Colonic mucosa (tissue), 4 donors: ENCODE measurements around the gene CD200. TPM values are rescaled to one million over a fixed set of nuclear protein-coding genes. Genes with fewer than 3 reads are reported as not detected.

Experiments
- DNase-seq: peaks from one replicate; pipeline ENCODE4 v3.0.0-alpha.2; 2020
- H3K27ac ChIP-seq: fragments of 200-600 bp; one replicate; pipeline ENCODE4 v1.8.0; 2021
- H3K27me3 ChIP-seq: fragments of 200-600 bp; one replicate; pipeline ENCODE4 v1.8.0; 2021
- H3K36me3 ChIP-seq: fragments of 200-600 bp; one replicate; pipeline ENCODE4 v1.8.0; 2021
- H3K4me1 ChIP-seq: fragments of 200-600 bp; one replicate; pipeline ENCODE4 v1.8.0; 2021; ENCODE audit warnings: mild to moderate bottlenecking
- H3K4me3 ChIP-seq: fragments of 200-600 bp; one replicate; pipeline ENCODE4 v1.8.0; 2021
- H3K9ac ChIP-seq, 2 donors: one replicate each; pipeline ENCODE4 v1.7.0; 2013; ENCODE audit warnings: control low read depth in 2 of 2, low read depth in 2 of 2, low read length in 2 of 2
- H3K9me3 ChIP-seq: fragments of 200-600 bp; one replicate; pipeline ENCODE4 v1.8.0; 2021
- CTCF ChIP-seq: fragments of 200-600 bp; IDR thresholded peaks from one replicate; pipeline ENCODE4 v1.8.0; 2022; ENCODE audit warnings: antibody characterized with exemption, mild to moderate bottlenecking
- intact Hi-C: fragments of 100-400 bp; cut with DNase I; formaldehyde crosslinking; loops from one replicate; pipeline ENCODE4 v1.14.1; 2022
- total RNA-seq, 2 donors: library from RNA; stranded (reverse); fragmentation: NEBNext Ultra II Directional in 1 of 2; extraction: Animal tissue kit (Norgen Biotek cat#: 25700) in 1 of 2; gene quantifications; one replicate each; pipeline ENCODE4 v1.2.1, GENCODE V29; 2021
- donor health status: healthy.
- donor health status: DM: no; HTN: no; CAD: no.
- donor health status: DM: no; HTN: no; CAD: no.

CD200 gene
- total RNA-seq, 2 donors from 2014 or later: 7.1 to 7.6 TPM

- H3K27me3 ChIP-seq: no peaks in the 10 kb centered on the region
- no peak overlapping the region for H3K9ac ChIP-seq
- no peak overlapping the region for H3K4me3 ChIP-seq
- H3K27ac ChIP-seq: no peak overlapping the region
- no peaks in the 10 kb centered on the region for H3K36me3 ChIP-seq
- intact Hi-C loops: no loop called here
- TF ChIP-seq CTCF: no peak
- no peaks in the 10 kb centered on the region for H3K9me3 ChIP-seq
- H3K4me1 ChIP-seq: no peaks in the 10 kb centered on the region
- no peak for DNase-seq
Observed at GRCh38 chr3:112381673-112382542, 49.0 kb downstream of the CD200 start.

- no peaks in the 10 kb centered on the region for H3K9me3 ChIP-seq
- no peaks in the 10 kb centered on the region for H3K27me3 ChIP-seq
- intact Hi-C loops: no loop called here
- H3K36me3 ChIP-seq: no peaks in the 10 kb centered on the region
- no peak overlapping the region for H3K9ac ChIP-seq
- H3K4me3 ChIP-seq: no peak overlapping the region
- TF ChIP-seq CTCF: no peak
- no peaks in the 10 kb centered on the region for H3K4me1 ChIP-seq
- H3K27ac ChIP-seq: no peak overlapping the region
- no peak for DNase-seq
Observed at GRCh38 chr3:112382543-112383160, 49.7 kb downstream of the CD200 start.

DNA sequence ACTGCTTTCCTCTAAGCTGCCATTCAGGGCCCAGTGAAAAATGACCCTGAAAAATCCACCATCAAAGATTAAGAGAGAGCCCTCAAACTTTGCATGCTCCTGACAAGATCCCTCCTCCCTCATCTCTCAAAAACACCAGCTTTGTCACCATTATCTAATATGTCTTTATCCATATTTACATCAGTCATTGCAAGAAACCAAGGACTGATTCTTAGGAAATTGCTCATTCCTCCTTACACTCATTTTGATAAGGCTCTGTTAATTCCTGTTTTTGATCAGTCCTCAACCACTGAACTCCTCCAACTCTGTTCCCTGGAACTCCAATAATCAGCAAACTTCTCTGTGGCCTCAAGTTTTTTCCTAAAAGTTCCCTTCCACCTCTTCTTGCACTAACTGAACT, 51.8 kb downstream of the CD200 start:
- no peaks in the 10 kb centered on the region for H3K27me3 ChIP-seq
- no peak for TF ChIP-seq CTCF
- DNase-seq: no peak
- intact Hi-C loops: no loop called here
- no peaks in the 10 kb centered on the region for H3K9me3 ChIP-seq
- H3K36me3 ChIP-seq: no peaks in the 10 kb centered on the region
- no peak overlapping the region for H3K27ac ChIP-seq
- H3K4me3 ChIP-seq: no peak overlapping the region
- no peaks in the 10 kb centered on the region for H3K4me1 ChIP-seq
- H3K9ac ChIP-seq: no peak overlapping the region

GRCh38 chr3:112388972-112389371, 56.0 kb downstream of the CD200 start:
- no peak overlapping the region for H3K27ac ChIP-seq
- no peaks in the 10 kb centered on the region for H3K9me3 ChIP-seq
- intact Hi-C loops: no loop called here
- DNase-seq: no peak
- no peaks in the 10 kb centered on the region for H3K27me3 ChIP-seq
- H3K36me3 ChIP-seq: no peaks in the 10 kb centered on the region
- TF ChIP-seq CTCF: no peak
- H3K4me1 ChIP-seq: no peaks in the 10 kb centered on the region
- no peak overlapping the region for H3K9ac ChIP-seq
- no peak overlapping the region for H3K4me3 ChIP-seq

- Histone ChIP-seq H3K9ac (no peak overlapping the region), H3K27ac (no peak overlapping the region), H3K27me3 (no peaks in the 10 kb centered on the region), H3K36me3 (no peaks in the 10 kb centered on the region), H3K4me1 (no peaks in the 10 kb centered on the region), H3K9me3 (no peaks in the 10 kb centered on the region), H3K4me3 (no peak overlapping the region)
- DNase-seq: no peak
- intact Hi-C loops: no loop called here
- TF ChIP-seq CTCF: no peak
Observed at GRCh38 chr3:112389961-112390360, 57.0 kb downstream of the CD200 start.
